ENCODE data around the gene CCDC106. TPM values are rescaled to one million over a fixed set of nuclear protein-coding genes. Genes with fewer than 3 reads are reported as not detected.

The CCDC106 gene
- total and polyA plus RNA-seq, 2 donors from 2014 or later: 22.7 to 51.9 TPM

GRCh38 chr19:55599842-55600661, 48.0 kb upstream of the CCDC106 start, which contains the start of gene ZNF524:
ZNF524 (plus strand) TSS chr19:55600288; CDS start chr19:55602113, 1,825 bp downstream.
- TF ChIP-seq, protein P1, sequence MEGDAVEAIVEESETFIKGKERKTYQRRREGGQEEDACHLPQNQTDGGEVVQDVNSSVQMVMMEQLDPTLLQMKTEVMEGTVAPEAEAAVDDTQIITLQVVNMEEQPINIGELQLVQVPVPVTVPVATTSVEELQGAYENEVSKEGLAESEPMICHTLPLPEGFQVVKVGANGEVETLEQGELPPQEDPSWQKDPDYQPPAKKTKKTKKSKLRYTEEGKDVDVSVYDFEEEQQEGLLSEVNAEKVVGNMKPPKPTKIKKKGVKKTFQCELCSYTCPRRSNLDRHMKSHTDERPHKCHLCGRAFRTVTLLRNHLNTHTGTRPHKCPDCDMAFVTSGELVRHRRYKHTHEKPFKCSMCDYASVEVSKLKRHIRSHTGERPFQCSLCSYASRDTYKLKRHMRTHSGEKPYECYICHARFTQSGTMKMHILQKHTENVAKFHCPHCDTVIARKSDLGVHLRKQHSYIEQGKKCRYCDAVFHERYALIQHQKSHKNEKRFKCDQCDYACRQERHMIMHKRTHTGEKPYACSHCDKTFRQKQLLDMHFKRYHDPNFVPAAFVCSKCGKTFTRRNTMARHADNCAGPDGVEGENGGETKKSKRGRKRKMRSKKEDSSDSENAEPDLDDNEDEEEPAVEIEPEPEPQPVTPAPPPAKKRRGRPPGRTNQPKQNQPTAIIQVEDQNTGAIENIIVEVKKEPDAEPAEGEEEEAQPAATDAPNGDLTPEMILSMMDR (IDR thresholded peaks at IDR 0.05; ENCODE audit: borderline replicate concordance, extremely low read depth, insufficient read depth): no peak
- peaks cover 0 to 11% (median 3%) of the 10 kb centered on the region in 3 donors for H3K4me1 ChIP-seq (ENCODE audit: control insufficient read depth in 2 of 3, insufficient read depth in 2 of 3, low read depth in 1 of 3, low read length in 3 of 3)
- peak within 1 kb of the TSS; percentile 85 to 99 (median 98) for H3K4me3 ChIP-seq (ENCODE audit: low read length in 3 of 3)
- H3K9me3 ChIP-seq (ENCODE audit: control insufficient read depth in 2 of 3, insufficient read depth in 1 of 3, low read length in 3 of 3): no peaks in the 10 kb centered on the region
- peak within 1 kb of the TSS; percentile 98 to 99 for H3K27ac ChIP-seq (ENCODE audit: low read depth in 2 of 2, low read length in 2 of 2)
- intact Hi-C loops (cut with DNase I): no loop called here
- H3K36me3 ChIP-seq (ENCODE audit: control insufficient read depth in 2 of 3, insufficient read depth in 3 of 3, low read length in 3 of 3): peaks cover 0 to 5% (median 3%) of the 10 kb centered on the region in 3 donors
- DNase-seq (peak; percentile 92 to 98 (median 96)), FAIRE-seq (no peak)
- H3K27me3 ChIP-seq (ENCODE audit: control insufficient read depth, insufficient read depth, low read length): no peaks in the 10 kb centered on the region
- H3K9ac ChIP-seq (ENCODE audit: low read length in 3 of 3): peak within 1 kb of the TSS; percentile 48 to 98 (median 97)

DNA sequence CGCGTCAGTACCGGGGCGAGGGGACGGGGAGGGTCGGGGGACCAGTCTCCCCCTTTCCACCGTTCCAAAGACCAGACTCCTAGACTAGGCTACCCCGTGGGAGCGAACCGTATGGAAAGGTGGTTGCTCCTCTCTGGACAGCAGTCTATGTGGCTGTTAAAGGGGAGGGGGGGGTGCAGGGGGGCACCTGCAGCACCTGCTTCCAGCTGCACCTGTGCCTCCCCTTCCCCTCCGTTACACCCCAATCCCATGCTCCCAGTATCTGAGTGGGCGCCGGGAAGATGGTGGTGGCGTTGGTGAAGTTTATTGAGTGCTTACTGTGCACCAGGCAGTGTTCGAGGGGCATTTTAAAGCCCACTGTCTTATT, 47.4 kb upstream of the CCDC106 start:
- TF ChIP-seq, protein P1 (IDR thresholded peaks at IDR 0.05; ENCODE audit: borderline replicate concordance, extremely low read depth, insufficient read depth): no peak
- H3K4me1 ChIP-seq (ENCODE audit: control insufficient read depth in 2 of 3, insufficient read depth in 2 of 3, low read depth in 1 of 3, low read length in 3 of 3): peaks cover 0 to 11% (median 3%) of the 10 kb centered on the region in 3 donors
- no peak for FAIRE-seq
- H3K4me3 ChIP-seq (ENCODE audit: low read length in 3 of 3): peak overlapping the region; percentile 56 to 98 (median 68)
- peak in 1 of 5 donors; percentile 72 for DNase-seq
- peak overlapping the region; percentile 85 to 99 for H3K27ac ChIP-seq (ENCODE audit: low read depth in 2 of 2, low read length in 2 of 2)
- H3K27me3 ChIP-seq (ENCODE audit: control insufficient read depth, insufficient read depth, low read length): no peaks in the 10 kb centered on the region
- intact Hi-C loops (cut with DNase I): no loop called here
- peak overlapping the region; percentile 37 to 77 (median 48) for H3K9ac ChIP-seq (ENCODE audit: low read length in 3 of 3)
- peaks cover 0 to 3% (median 0%) of the 10 kb centered on the region in 3 donors for H3K36me3 ChIP-seq (ENCODE audit: control insufficient read depth in 2 of 3, insufficient read depth in 3 of 3, low read length in 3 of 3)
- H3K9me3 ChIP-seq (ENCODE audit: control insufficient read depth in 2 of 3, insufficient read depth in 1 of 3, low read length in 3 of 3): no peaks in the 10 kb centered on the region

- no peaks in the 10 kb centered on the region for H3K9me3 ChIP-seq (ENCODE audit: control insufficient read depth in 2 of 3, insufficient read depth in 1 of 3, low read length in 3 of 3)
- peak overlapping the region in 1 of 2 donors; percentile 99 for H3K27ac ChIP-seq (ENCODE audit: low read depth in 2 of 2, low read length in 2 of 2)
- DNase-seq: peak in 1 of 5 donors; percentile 57
- peaks cover 0 to 3% (median 0%) of the 10 kb centered on the region in 3 donors for H3K36me3 ChIP-seq (ENCODE audit: control insufficient read depth in 2 of 3, insufficient read depth in 3 of 3, low read length in 3 of 3)
- intact Hi-C loops (cut with DNase I): no loop called here
- peak overlapping the region; percentile 5 to 98 (median 68) for H3K4me3 ChIP-seq (ENCODE audit: low read length in 3 of 3)
- TF ChIP-seq, protein P1 (IDR thresholded peaks at IDR 0.05; ENCODE audit: borderline replicate concordance, extremely low read depth, insufficient read depth): no peak
- H3K27me3 ChIP-seq (ENCODE audit: control insufficient read depth, insufficient read depth, low read length): no peaks in the 10 kb centered on the region
- FAIRE-seq: no peak
- H3K4me1 ChIP-seq (ENCODE audit: control insufficient read depth in 2 of 3, insufficient read depth in 2 of 3, low read depth in 1 of 3, low read length in 3 of 3): peaks cover 0 to 11% (median 3%) of the 10 kb centered on the region in 3 donors
- peak overlapping the region; percentile 37 to 77 (median 48) for H3K9ac ChIP-seq (ENCODE audit: low read length in 3 of 3)
These were observed 46.9 kb upstream of the CCDC106 start for GRCh38 chr19:55601084-55601483.
